HG02870 (cell line): ENCODE data around the gene RCBTB2.

Experiments used
- ATAC-seq: cut with Tn5 transposase; IDR thresholded peaks from one replicate; pipeline ENCODE4 v1.9.1; 2021; ENCODE audit warnings: mild to moderate bottlenecking, moderate library complexity; ENCODE audit not compliant: unreplicated experiment

RCBTB2 gene

DNA sequence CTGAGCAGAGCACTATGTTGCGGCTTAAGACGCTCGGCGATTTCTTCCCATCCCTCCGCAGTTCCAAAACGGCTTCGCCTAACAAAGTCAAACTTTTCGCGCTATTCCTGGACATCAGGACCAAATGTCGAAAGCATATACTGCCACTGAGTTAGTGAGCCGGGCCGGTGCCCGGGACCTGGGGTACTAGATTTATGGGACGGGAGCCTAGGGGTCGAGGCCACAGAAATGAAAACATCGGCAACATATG lies 699 bp downstream of the RCBTB2 start:
- ATAC-seq, result no peak

- ATAC-seq, result no peak
Observed at GRCh38 chr13:48531416-48532255, 1.2 kb downstream of the RCBTB2 start.

DNA sequence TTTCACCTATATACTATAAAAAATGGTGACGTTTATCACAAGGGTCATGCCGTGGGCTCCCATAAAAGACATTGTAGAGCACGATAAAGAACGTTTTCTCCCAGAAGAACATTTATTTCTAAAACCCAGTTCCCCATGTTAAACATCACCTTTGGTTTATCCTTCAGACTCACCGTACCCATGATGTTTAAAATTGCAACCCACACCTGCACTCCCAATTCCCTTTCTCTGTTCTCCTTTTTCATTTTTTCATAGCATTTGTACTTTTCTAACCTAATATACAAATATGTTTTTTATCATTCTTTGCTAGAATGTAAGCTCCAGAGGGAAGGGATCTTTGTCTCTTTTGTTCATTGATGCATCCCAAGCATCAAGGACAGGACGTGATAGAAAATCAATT lies 2.0 kb downstream of the RCBTB2 start:
- ATAC-seq, result no peak

DNA sequence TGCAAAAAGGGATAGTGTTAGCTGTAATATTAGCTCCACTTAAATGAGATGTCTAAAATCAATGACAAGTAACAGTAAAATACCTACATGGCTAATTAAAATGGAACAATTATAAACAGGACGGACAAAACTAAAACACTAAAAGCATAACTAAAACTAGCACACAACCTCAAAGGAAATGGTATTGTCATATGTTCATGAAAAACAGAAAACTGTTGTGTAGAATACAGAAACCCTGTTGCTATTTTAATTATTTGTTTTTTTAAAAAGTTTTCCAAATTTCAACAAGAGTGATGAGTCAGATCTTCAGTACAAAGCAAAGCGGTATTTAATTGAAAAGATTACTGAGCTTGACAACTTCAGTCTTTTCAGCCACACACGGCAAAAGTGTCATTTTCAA lies 4.2 kb downstream of the RCBTB2 start:
- ATAC-seq, result no peak

GRCh38 chr13:48527955-48528354 lies 4.9 kb downstream of the RCBTB2 start:
- no peak for ATAC-seq

- ATAC-seq, result no peak
Observed at GRCh38 chr13:48526286-48526685, 6.6 kb downstream of the RCBTB2 start.

DNA sequence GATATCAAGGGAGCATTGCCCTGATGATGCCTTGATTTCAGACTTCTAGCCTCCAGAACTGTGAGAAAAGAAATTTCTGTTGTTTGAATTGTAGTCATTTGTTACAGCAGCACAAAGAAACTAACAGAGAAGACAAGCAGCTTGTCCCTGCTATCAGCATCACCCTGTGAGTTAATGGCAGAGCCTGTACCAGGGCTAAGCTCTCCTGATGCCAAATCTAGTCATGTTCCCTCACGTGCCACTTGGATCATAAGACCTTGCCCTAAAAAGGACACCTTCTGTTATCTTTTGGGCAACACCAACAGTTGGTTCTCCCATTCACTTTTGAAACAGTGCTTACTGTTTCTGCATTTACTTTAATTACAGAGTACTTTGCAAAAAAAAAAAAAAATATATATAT lies 14.8 kb downstream of the RCBTB2 start:
- no peak for ATAC-seq

DNA sequence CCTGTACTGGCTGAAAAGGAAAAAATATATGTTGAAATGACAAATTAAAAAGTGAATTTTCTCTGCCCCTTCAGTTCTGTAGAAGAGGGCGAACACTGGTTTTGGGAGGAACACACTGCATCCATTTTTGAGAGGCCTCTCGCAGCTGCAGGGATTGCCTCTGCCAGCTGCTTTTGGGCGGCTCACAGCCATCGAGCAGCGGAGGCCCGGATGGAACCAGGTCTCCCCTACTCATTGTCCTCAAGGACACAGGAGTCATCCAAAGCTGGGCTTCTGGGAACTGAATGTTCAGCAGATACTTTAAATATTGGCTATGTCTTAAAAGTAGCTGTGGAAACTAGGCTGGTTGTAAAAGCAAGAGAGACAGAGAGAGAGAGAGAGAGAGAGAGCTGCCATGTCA lies 17.1 kb downstream of the RCBTB2 start:
- ATAC-seq, result no peak

GRCh38 chr13:48514793-48515192 lies 18.1 kb downstream of the RCBTB2 start:
- no peak for ATAC-seq

DNA sequence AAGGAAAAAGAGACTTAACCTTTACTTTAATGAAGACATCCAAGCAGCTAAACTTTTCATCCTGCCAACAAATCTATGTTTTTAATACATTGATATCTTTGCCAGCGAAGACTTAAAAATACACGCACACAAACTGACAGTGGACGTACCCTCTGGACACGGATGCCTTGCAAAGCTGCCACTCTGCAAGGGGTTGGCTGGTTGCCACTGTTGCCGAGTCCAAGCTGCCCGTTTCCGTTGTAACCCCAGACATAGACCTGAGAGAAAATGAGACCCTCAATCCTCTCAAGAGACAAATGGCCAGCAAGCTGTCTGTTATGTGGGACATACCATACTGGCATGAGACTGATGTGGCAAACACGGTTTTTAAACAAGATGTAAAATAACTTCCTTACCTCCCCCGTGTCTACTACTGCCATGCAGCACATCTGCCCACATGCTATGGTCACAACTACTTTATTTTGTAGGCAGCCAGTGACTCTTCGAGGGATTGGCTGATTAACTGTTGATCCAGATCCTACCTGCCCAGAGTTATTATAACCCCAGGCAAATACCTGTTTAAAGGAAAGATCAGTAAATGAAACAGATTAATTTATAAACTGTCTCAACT lies 21.2 kb downstream of the RCBTB2 start:
- ATAC-seq, result no peak

GRCh38 chr13:48510698-48511097 lies 22.2 kb downstream of the RCBTB2 start:
- ATAC-seq, result no peak

GRCh38 chr13:48508011-48508410 lies 24.9 kb downstream of the RCBTB2 start:
- ATAC-seq, result no peak

DNA sequence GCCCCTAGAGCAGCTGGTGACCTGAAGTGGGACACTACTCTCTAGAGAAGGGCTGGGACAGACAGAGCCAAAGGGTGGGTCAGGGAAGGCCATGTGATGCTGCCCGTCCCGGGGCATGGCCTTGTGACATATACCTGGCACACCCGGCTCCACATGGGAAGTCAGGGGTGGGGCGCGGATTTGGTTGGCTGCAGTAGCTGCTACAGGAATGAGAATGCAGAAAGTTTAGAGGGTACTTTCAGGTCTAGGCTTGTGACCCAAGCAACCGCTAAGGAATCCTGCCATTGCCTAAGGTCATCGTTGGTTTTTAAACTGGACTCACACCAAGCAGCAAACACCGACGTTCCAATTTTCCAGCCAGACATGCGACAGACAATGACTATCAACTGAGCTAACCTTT lies 25.9 kb downstream of the RCBTB2 start:
- no peak for ATAC-seq

GRCh38 chr13:48506092-48506701 lies 26.7 kb downstream of the RCBTB2 start:
- ATAC-seq, result peak; percentile 5

- peak; percentile 71 for ATAC-seq
Observed at GRCh38 chr13:48505597-48506091, 27.2 kb downstream of the RCBTB2 start.

DNA sequence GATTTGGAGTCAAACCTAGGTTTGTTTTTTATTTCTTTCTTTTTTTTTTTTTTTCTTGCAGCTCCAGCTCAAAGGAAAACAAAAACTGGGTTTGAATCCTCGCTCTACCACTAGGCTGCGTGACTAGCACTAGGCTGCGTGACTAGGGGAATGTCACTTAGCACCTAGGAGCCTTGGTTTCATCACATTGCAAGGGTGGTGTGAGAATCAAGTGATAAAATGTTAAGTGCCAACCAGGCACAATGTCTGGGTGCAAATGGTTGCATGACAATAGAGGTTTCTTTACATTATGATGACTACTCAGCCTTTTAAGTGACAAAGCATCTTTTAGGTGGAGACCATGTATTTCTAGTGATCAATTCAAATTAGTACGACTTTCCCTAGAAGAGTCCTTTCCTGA lies 27.9 kb downstream of the RCBTB2 start:
- ATAC-seq, result no peak

- no peak for ATAC-seq
Observed at GRCh38 chr13:48504606-48505005, 28.3 kb downstream of the RCBTB2 start.

GRCh38 chr13:48502601-48503319 lies 30.1 kb downstream of the RCBTB2 start:
- no peak for ATAC-seq

GRCh38 chr13:48501705-48502104 lies 31.2 kb downstream of the RCBTB2 start:
- peak; percentile 31 for ATAC-seq

GRCh38 chr13:48500652-48501197 lies 32.2 kb downstream of the RCBTB2 start:
- ATAC-seq, result peak; percentile 57

DNA sequence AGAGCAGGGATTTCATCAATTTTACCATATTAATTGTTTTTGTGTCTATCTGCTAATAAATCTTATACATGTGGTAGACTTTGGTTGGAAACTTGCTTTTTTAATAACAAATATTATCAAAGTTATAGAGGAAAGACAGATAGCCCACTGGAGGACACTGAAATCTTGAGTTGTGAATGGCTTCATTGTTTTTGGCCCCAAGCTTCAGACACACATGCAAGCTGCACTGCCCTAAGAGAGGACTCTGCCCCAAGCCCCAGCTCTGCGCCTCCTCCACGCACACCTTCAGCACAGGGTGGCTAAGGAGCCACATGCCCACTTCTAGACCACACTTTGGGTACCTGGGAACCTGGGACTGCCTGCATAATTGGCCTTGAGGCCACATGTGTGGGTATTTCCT lies 35.2 kb downstream of the RCBTB2 start:
- ATAC-seq, result no peak
